Natural killer cell (primary cell): ENCODE results near the gene GATA6. TPM values are rescaled to one million over a fixed set of nuclear protein-coding genes. Genes with fewer than 3 reads are reported as not detected.

Experiments
- ATAC-seq, 3 donors: fragments of 150-1000 bp in 2 of 3; fragments of 200-7000 bp in 1 of 3; cut with Tn5 transposase; 1 replicate in 1 of 3; 2 replicates in 2 of 3; pipeline ENCODE4 v1.10.0; 2021; ENCODE audit warnings: mild to moderate bottlenecking in 2 of 3, moderate library complexity in 2 of 3
- DNase-seq, 2 donors: peaks; one replicate each; pipeline versions ENCODE4 v3.0.0 to v3.0.0-alpha.2; 2013 to 2021; ENCODE audit warnings: mixed read lengths in 1 of 2
- H3K27ac ChIP-seq: one replicate; pipeline ENCODE4 v1.5.1; 2013; ENCODE audit warnings: mild to moderate bottlenecking, low read length
- H3K27me3 ChIP-seq: one replicate; pipeline ENCODE4 v1.6.1; 2013; ENCODE audit warnings: low read length; ENCODE audit not compliant: control insufficient read depth, insufficient read depth
- H3K36me3 ChIP-seq: one replicate; pipeline ENCODE4 v1.6.1; 2013; ENCODE audit warnings: low read length; ENCODE audit not compliant: control insufficient read depth, insufficient read depth
- H3K4me1 ChIP-seq: one replicate; pipeline ENCODE4 v1.6.1; 2013; ENCODE audit warnings: low read length; ENCODE audit not compliant: control insufficient read depth, insufficient read depth
- H3K4me3 ChIP-seq: one replicate; pipeline ENCODE4 v1.5.1; 2013; ENCODE audit warnings: low read length
- H3K9me3 ChIP-seq: one replicate; pipeline ENCODE4 v1.6.1; 2013; ENCODE audit warnings: low read length; ENCODE audit not compliant: control insufficient read depth, insufficient read depth
- H3K27ac Mint-ChIP-seq, 2 donors: one replicate each; pipeline ENCODE4 v1.8.0; 2022; ENCODE audit warnings: mild to moderate bottlenecking in 2 of 2, mixed read lengths in 2 of 2, moderate library complexity in 1 of 2
- H3K27me3 Mint-ChIP-seq, 2 donors: one replicate each; pipeline ENCODE4 v1.8.0; 2022; ENCODE audit warnings: low read depth in 2 of 2, mixed read lengths in 2 of 2
- H3K36me3 Mint-ChIP-seq: one replicate; pipeline ENCODE4 v1.8.0; 2022; ENCODE audit warnings: mixed read lengths
- H3K4me1 Mint-ChIP-seq, 2 donors: one replicate each; pipeline ENCODE4 v1.8.0; 2022; ENCODE audit warnings: mixed read lengths in 2 of 2
- H3K4me3 Mint-ChIP-seq: one replicate; pipeline ENCODE4 v1.8.0; 2022; ENCODE audit warnings: mild to moderate bottlenecking, moderate library complexity, mixed read lengths
- H3K9me3 Mint-ChIP-seq, 2 donors: one replicate each; pipeline ENCODE4 v1.8.0; 2022; ENCODE audit warnings: mixed read lengths in 2 of 2
- CTCF ChIP-seq: fragments of 200-600 bp; IDR thresholded peaks from one replicate; pipeline ENCODE4 v1.8.0; 2022; ENCODE audit warnings: antibody characterized with exemption
- WGBS: methylation state at CpG from one replicate; pipeline ENCODE4 v1.1.7; 2013; ENCODE audit warnings: missing lambda C conversion rate; ENCODE audit not compliant: insufficient coverage; 5-methylcytosine and 5-hydroxymethylcytosine counted together
- intact Hi-C: fragments of 100-400 bp; cut with micrococcal nuclease; formaldehyde crosslinking; loops from one replicate; pipeline ENCODE4 v1.14.2; 2022
- total RNA-seq, 4 donors: library from RNA; stranded (reverse); fragments of 120-200 nt in 1 of 4; gene quantifications; one replicate each; pipeline versions ENCODE4 v1.2.3 to v1.2.4, GENCODE V29; 2013 to 2022

Gene GATA6
- total RNA-seq, 3 donors from 2014 or later (not counting 1 experiment from before 2014, with no cell fraction given), result 0.54 to 1.1 (median 1.0) TPM

DNA sequence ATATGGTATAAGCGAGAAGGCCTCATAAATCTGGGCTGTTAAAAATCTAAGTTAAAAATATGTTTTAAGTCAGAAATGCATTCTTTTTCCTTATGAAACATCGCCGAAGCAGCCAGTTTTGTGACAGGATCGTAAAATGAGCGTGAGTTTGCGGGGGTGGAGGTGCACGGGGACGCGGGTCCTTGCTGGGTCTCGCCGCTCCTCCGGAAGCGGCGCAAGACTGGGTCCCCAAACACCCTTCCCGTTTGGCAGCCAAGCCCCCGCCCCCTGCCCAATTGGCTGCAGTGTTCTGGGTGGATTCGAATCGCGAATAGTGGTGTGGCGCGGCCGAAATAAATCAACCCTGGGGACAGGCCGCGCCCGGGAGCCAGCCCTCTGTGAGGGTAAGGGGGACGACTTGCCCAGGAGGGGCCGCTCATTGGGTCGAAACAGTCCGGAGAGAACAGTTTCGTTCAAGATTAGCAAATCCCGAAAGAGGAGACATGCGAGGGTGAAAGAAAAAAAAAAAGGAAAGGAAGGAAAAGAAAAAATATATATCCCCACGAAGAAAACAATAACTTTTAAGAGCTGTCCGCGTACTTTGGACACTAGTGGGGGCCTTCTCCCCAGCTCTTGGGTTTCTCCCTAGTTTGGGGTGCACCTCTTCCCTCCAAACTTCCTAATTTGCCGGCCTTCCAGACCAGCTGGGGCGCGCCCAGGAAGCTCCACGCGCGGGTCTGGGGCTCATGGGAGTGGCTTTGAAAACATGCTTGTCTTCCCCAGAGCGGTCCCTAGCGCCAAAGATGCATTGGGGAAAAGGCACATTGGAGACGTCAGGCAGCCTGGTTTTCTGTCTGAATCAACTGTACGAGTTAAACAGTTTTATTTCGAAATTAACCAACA, 3.1 kb upstream of the GATA6 start:
- intact Hi-C loops, result loop anchor here (10.0 kb wide), 2 partner anchors 98 to 178 kb away; no protein-coding TSS in a partner anchor
- H3K4me1 ChIP-seq, result peaks cover 57% of the 10 kb centered on the region
- H3K27ac ChIP-seq, result no peak overlapping the region
- Mint-ChIP-seq H3K4me3 (peak overlapping the region; percentile 37), H3K36me3 (no peaks in the 10 kb centered on the region), H3K27me3 (peaks cover 69 to 72% of the 10 kb centered on the region in 2 donors), H3K9me3 (no peaks in the 10 kb centered on the region), H3K27ac (peak overlapping the region; percentile 18 to 52), H3K4me1 (peaks cover 19 to 47% of the 10 kb centered on the region in 2 donors)
- no peak for TF ChIP-seq CTCF
- no peak for DNase-seq
- peaks cover 3% of the 10 kb centered on the region for H3K9me3 ChIP-seq
- no peaks in the 10 kb centered on the region for H3K36me3 ChIP-seq
- ATAC-seq, result no peak
- WGBS, result 8% methylated on average over 44 of the region's 46 CpGs
- H3K27me3 ChIP-seq, result peaks cover 68% of the 10 kb centered on the region
- no peak overlapping the region for H3K4me3 ChIP-seq

- intact Hi-C loops, result loop anchor here (10.0 kb wide), 2 partner anchors 98 to 178 kb away; no protein-coding TSS in a partner anchor
- peak overlapping the region in 1 of 2 donors; percentile 29 for H3K27ac Mint-ChIP-seq
Observed at GRCh38 chr18:22167091-22167470, 2.3 kb upstream of the GATA6 start.

DNA sequence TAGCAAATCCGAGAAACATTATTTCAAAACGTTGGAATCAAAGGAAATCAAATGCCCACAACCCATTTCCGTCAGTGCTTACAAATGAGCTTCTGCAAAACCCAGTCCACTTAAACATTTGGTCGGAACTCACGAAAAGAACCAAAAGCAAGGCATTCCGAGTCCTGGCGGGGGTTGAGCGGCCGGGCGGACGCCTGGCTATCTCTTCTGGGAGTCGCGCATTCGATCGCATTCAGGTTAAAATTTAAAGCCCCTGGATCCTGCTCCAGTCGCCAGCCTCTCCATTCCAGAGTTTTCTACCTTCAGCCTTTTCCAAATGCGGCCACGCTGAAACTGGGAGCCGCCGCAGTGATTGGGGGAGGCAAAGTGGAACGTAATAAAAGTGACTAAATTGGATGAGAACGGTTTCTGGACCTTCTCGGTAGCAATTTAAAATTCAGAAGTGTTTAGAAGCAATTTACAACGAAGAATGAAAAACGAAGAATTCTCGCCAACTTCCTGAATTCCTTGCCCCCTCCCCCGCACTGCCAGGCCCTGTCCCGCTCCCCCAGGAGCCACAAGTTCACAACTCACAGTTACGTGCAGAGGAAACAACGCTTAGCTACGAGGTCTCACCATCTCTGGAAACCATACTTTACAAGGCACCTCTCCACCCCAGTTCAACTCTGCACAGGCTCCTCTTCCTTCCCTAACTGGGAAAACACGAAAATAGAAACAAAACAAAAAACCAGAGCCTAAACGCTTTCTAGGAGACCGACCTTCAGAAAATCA, 1.7 kb upstream of the GATA6 start:
- no peaks in the 10 kb centered on the region for H3K9me3 Mint-ChIP-seq
- no peak overlapping the region for H3K27ac ChIP-seq
- peaks cover 73% of the 10 kb centered on the region for H3K27me3 ChIP-seq
- no peaks in the 10 kb centered on the region for H3K36me3 Mint-ChIP-seq
- H3K27me3 Mint-ChIP-seq, result peaks cover 62 to 65% of the 10 kb centered on the region in 2 donors
- no peak overlapping the region for H3K4me3 ChIP-seq
- DNase-seq (no peak), ATAC-seq (no peak)
- peaks cover 58% of the 10 kb centered on the region for H3K4me1 ChIP-seq
- H3K27ac Mint-ChIP-seq, result peak overlapping the region in 1 of 2 donors; percentile 29
- peaks cover 19 to 47% of the 10 kb centered on the region in 2 donors for H3K4me1 Mint-ChIP-seq
- intact Hi-C loops, result loop anchor here (10.0 kb wide), 2 partner anchors 97 to 177 kb away; no protein-coding TSS in a partner anchor
- no peaks in the 10 kb centered on the region for H3K36me3 ChIP-seq
- WGBS, result 8% methylated on average over 31 of the region's 34 CpGs
- peak overlapping the region; percentile 68 for H3K4me3 Mint-ChIP-seq
- no peak for TF ChIP-seq CTCF
- peaks cover 3% of the 10 kb centered on the region for H3K9me3 ChIP-seq

More at GRCh38 chr18:22167091-22167470, 2.3 kb upstream of the GATA6 start:
- no peak for TF ChIP-seq CTCF
- Histone ChIP-seq H3K4me1 (peaks cover 58% of the 10 kb centered on the region), H3K36me3 (no peaks in the 10 kb centered on the region), H3K27ac (no peak overlapping the region), H3K9me3 (peaks cover 3% of the 10 kb centered on the region), H3K27me3 (peaks cover 68% of the 10 kb centered on the region), H3K4me3 (no peak overlapping the region)
- peaks cover 63 to 66% of the 10 kb centered on the region in 2 donors for H3K27me3 Mint-ChIP-seq
- peak overlapping the region; percentile 28 for H3K4me3 Mint-ChIP-seq
- DNase-seq (no peak), ATAC-seq (no peak)
- H3K36me3 Mint-ChIP-seq, result no peaks in the 10 kb centered on the region
- peaks cover 19 to 47% of the 10 kb centered on the region in 2 donors for H3K4me1 Mint-ChIP-seq
- 16% methylated on average over 25 of the region's 25 CpGs for WGBS
- no peaks in the 10 kb centered on the region for H3K9me3 Mint-ChIP-seq
